Body of pancreas (tissue), 4 donors: ENCODE results near the gene CEP72.

Experiments used
- POLR2A ChIP-seq, 3 donors: fragments of 450-650 bp; IDR thresholded peaks; one replicate each; pipeline ENCODE4 v1.6.1; 2016; ENCODE audit warnings: antibody characterized with exemption in 3 of 3, mild to moderate bottlenecking in 2 of 3
- TF ChIP-seq, protein P1 (sequence below), 7 experiments: fragments of 450-650 bp in 4 of 7; fragments of 200-600 bp in 3 of 7; sonication (generic) in 3 of 7; IDR thresholded peaks; one replicate each; pipeline ENCODE4 v1.5.1; 2016 to 2019; ENCODE audit warnings: antibody characterized with exemption in 7 of 7

GRCh38 chr5:607541-608428 is 4.4 kb upstream of the CEP72 start:
- TF ChIP-seq, protein P1, sequence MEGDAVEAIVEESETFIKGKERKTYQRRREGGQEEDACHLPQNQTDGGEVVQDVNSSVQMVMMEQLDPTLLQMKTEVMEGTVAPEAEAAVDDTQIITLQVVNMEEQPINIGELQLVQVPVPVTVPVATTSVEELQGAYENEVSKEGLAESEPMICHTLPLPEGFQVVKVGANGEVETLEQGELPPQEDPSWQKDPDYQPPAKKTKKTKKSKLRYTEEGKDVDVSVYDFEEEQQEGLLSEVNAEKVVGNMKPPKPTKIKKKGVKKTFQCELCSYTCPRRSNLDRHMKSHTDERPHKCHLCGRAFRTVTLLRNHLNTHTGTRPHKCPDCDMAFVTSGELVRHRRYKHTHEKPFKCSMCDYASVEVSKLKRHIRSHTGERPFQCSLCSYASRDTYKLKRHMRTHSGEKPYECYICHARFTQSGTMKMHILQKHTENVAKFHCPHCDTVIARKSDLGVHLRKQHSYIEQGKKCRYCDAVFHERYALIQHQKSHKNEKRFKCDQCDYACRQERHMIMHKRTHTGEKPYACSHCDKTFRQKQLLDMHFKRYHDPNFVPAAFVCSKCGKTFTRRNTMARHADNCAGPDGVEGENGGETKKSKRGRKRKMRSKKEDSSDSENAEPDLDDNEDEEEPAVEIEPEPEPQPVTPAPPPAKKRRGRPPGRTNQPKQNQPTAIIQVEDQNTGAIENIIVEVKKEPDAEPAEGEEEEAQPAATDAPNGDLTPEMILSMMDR (IDR thresholded peaks at IDR 0.05) = no peak
- TF ChIP-seq POLR2A (IDR thresholded peaks at IDR 0.05) = no peak
